Measurements from ENCODE around the gene ABCC6.
"Not testable (repeated sequence)": the region's sequence is repeated elsewhere in the genome, so short reads cannot be mapped to it uniquely, and the experiment has no call there.

Gene ABCC6

GRCh38 chr16:16222850-16223661, at the start of gene ABCC6:
ABCC6 (minus strand) TSS chr16:16223494; CDS start chr16:16223434, 60 bp downstream.
- DNase-seq: not testable (repeated sequence)

GRCh38 chr16:16272573-16273221, 49.4 kb upstream of the ABCC6 start:
- DNase-seq: not testable (repeated sequence)

DNA sequence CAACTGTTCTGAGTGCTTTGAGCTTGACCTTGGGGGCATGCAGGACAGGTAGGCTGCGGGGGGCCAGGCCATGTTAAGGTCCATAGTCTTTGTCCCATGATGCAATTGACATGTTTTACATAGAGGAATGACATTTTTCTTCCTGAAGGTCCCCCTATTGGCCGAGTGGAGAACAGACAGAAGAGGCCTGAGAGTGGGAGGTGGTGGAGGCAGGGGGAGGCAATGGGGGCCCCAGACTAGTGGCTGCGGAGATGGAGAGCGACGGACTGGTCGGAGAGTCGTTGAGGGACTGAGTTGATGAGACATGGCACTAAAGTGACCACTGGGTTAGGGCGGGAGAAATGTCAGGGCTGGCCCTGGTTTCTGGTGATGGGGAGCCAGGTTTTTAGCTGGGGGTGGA, 48.4 kb upstream of the ABCC6 start:
- not testable (repeated sequence) for DNase-seq

DNA sequence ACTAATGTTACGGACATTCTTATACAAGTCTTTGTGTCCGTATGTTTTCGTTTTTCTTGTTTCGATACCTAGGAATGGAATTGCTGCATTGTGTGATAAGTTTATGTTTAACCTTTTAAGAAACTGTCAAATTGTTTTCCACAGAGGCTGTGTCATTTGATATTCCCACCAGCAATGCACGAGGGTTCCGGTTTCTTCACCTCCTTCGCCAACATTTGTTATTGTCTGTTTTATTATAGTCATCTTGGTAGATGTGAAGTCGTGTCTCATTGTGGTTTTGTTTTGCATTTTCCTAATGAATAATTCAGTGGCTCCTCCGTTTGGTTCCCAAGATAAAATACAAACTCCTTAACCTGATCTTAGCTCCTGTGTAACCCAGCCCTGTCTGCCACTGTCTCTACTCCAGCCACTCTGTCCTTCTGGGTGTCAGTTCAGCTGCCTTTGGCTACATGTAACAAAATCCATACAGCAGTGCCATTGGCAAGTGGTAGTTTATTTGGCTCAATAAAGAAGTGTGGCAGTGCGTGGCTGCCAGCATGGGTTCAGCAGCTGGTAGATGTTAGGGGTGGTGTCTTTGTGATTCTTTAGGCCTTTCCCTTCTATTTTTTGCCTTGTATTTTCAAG, 45.0 kb upstream of the ABCC6 start:
- DNase-seq: not testable (repeated sequence)

- not testable (repeated sequence) for DNase-seq
Measured at GRCh38 chr16:16267708-16268107, 44.4 kb upstream of the ABCC6 start.

GRCh38 chr16:16265044-16265443, 41.8 kb upstream of the ABCC6 start:
- DNase-seq: not testable (repeated sequence)

DNA sequence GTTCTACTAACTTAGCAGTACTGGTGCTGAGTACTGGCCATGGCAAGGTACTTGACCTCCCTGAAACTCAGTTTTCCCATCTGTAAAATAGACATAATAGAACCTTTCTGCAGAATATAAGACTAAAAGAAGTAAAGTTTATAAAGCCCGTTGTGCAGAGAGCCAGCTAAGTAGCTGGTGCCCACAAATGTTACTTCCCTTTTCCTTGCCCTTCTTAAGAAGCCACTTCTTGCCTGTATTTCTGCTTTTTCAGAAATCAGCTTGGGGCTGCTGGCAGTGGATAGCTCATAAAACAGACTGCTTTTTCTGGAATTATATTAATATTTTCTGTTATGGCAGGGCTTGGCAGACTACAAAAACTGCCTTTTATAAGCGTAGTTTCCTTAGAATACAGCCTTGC, 40.7 kb upstream of the ABCC6 start:
- DNase-seq: not testable (repeated sequence)

- not testable (repeated sequence) for DNase-seq
Measured at GRCh38 chr16:16262954-16263555, 39.8 kb upstream of the ABCC6 start.

GRCh38 chr16:16259971-16260370, 36.7 kb upstream of the ABCC6 start:
- DNase-seq: not testable (repeated sequence)

GRCh38 chr16:16258822-16259221, 35.5 kb upstream of the ABCC6 start:
- DNase-seq: not testable (repeated sequence)

- not testable (repeated sequence) for DNase-seq
Measured at GRCh38 chr16:16257301-16257923, 34.1 kb upstream of the ABCC6 start.

DNA sequence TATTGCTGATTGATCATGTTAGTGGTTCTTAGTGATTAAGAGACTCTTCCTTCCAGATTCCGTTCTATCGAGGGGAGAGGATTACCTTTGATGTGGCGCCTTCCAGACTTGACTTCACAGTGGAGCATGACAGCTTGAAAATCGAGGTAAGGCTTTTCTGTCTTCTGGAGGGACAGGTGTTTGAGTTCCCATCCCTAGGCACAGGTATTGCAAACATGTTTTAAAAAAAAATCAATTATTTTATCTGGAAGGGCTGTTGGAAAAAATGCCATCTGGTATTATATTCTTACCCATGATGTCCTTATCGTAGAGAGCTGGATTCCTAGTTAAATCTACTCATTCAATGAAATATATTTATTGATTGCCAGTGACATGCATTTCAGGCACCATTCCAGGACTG, 29.1 kb upstream of the ABCC6 start:
- not testable (repeated sequence) for DNase-seq

DNA sequence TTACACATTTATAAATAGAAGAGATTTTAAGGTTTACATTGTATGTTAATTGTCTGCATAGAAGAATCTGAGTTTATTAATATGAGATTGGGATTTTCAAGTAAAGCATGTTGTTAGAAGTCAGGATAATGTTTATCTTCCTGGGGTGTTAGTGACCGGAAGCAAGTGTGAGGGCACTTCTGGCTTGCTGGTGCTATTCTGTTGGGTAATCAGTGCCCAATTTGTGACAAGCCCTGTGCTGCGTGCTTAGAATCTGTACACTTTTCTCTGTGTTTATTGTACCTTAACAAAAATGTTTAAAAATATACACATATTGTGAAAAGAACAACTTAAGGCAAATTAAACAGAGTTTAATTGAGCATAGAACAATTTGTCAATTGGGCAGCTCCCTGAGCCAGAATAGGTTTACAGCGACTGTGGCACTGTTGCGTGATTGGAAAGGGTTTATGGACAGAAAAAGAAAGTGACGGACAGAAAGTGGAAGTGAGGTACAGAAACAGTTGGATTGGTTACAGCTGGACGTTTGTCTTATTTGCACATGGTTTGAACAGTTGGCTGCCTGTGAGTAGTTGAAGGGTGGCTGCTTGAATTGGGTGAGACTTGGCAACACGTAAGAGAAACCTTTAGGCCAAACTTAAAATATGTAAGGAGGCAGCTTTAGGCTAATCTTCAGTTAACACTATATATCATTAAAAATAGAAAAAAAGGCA, 26.5 kb upstream of the ABCC6 start:
- DNase-seq: not testable (repeated sequence)

DNA sequence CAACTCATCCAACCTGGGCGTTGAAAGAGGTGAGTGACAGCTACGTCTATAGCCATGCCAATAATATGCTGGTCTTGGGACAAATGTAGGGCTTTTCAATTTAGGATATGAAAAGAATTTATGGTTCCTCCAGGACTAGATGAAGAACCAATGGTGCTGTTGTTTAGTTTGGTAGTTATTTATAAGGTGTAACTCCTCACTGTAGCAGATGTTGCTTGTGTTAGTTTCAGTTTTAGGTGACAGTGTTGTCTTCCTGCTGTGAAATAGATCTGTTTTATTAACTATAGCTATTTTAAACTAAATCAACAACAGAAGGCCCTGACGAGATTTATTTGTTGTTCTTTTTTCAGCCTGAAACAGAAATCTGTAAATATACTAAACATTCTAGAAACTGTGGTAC, 24.1 kb upstream of the ABCC6 start:
- not testable (repeated sequence) for DNase-seq

DNA sequence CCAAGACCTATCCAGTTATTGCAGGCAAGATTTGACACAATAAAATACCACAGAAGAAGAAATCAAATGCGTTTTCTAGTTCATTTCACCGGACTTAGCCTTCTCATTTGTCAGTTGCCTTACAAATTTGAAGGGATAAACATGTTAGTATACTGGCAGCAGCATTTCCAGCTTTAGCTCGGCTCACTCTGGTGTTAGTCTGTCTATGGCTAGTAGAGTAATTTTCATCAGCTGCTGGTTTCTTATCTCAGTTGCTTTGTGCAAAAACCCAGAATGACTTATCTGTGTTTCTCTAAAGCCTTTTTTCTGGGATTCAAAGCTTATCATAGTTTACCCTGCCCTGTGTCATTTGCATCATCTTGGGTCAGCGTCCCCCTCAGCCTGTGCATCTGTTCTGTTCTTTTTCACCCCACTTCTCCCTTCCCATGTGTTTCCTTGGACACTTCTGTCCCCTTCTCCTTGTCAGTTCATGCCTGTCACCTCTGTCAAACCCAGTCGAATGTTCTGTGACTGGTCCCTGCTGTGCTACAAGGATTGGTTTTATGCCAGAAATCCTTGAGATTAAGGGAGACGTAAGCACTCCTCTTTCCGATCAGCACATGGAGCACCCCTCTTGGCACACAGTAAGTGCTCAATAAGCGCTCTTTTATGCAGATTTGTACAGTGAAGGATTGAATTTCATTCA, 23.4 kb upstream of the ABCC6 start:
- not testable (repeated sequence) for DNase-seq

GRCh38 chr16:16243886-16244285, 20.6 kb upstream of the ABCC6 start:
- not testable (repeated sequence) for DNase-seq

DNA sequence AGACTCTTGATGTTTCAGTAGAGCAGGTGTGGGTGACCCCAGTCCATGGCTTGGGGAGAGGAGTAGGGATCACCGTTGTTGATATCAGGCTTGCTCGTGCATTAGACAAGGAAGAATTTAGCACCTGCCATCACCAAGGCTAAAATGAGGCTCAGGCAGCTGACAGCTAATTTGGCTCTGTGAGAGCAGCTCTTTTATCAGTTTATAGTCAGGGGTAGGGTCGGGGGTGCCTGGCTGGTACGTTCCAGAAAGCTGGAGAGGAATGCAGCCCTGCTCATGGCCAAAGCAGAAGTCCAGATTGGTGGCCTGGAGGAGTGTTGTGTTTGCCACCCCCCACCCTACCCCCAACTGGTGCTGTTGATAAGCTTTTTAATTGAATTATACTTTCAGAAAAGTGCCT, 17.4 kb upstream of the ABCC6 start:
- DNase-seq: not testable (repeated sequence)

DNA sequence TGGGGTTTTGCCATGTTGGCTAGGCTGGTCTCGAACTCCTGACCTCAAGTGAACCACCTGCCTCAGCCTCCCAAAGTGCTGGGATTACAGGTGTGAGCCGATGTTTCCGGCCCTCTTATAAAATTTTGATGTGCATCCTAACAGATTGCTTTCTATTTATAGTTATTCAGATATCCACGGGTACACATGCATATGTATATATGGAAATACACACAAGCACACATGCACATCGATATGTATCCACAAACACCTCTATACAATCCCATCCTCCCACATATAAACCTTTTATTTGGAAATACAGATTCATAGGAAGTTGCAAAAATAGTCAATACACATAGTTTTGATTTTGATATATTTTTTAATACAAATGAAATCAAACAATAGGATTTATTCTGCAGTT, 14.4 kb upstream of the ABCC6 start:
- DNase-seq: not testable (repeated sequence)

DNA sequence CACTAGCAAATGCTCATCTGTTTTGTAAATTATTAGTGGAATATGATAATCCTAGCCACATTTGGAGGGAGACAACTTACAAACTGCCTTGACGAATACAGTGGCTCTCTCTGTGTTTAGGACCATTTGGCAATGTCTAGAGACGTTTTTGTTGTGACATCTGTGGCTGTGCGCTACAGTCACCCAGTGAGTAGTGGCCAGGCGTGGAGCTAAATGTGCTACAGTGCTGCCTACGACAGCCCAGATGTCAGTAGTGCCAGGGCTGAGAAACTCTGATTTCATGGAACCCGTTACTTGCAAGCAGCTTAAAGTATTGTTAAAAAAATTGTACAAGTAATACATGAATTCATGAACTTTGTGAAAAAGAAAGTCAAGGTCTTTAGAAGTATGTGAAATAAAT, 13.8 kb upstream of the ABCC6 start:
- not testable (repeated sequence) for DNase-seq

DNA sequence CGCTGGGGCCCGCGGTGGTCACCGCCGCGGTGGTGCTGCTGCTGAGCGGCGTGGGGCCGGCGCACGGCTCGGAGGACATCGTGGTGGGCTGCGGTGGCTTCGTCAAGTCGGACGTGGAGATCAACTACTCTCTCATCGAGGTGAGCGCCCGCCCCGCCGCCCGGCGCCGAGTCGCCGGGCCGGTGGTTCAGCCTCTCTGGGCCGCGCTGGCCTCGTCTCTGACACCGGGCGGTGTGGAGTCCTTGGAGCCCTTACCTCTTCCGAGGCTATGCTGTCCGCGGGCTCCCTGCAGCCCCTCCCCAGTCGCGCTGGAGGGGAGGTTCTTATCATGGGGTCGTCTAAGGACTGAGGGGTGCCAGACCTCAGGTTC, 9.4 kb upstream of the ABCC6 start:
- DNase-seq: not testable (repeated sequence)

DNA sequence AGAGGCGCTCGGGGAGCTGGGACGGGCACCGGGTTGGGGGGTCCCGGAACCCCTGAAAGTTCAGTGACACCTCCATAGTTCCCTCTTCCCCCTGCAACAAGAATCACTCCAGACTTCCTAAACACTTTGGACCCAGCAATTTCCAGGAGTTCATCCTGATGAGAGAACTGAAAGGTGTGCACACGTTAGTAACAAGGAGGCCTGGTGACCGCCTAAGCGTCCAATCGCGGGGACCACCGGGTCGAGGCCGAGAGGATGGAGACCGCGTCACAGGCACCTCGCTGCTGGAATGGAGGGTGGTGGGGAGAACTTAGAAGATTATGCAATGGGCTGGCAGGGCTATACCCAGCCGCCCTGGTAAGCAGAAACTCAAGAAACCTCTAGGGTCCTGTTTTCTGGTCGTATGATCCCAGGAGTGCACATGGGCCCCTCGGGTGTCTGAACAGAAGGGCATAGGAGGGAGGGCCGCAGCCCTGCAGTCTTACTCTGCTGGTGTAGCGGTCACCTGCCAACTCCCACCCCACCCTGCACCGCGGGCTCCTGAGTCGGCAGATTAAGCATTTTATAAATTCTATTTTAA, 458 bp upstream of the ABCC6 start:
- not testable (repeated sequence) for DNase-seq
